ENCODE results near the gene LHX4.

The LHX4 gene

DNA sequence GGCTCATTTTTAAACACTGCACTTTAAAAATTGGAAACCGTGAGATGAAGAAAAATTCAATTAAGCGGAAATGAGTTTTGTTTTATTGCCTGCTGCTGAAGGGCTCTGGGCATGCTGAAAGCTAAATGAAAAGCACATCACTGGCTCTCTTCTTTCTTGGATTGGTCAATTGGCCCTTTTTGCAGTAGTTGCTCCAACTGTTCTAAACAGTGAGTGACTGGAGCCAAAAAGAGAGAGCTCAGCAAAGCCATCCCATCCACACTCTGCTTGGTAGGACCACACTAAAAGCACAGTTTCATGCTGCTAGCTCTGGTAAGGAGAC lies 48.1 kb downstream of the LHX4 start:
- Histone ChIP-seq H3K4me3 (ENCODE audit: low read depth, low read length) (no peak overlapping the region), H3K9me3 (ENCODE audit: control insufficient read depth, insufficient read depth, low read length) (peaks cover 8% of the 10 kb centered on the region), H3K9ac (ENCODE audit: low read depth, low read length) (no peak overlapping the region), H3K4me1 (ENCODE audit: control insufficient read depth, insufficient read depth, low read length) (peaks cover 6% of the 10 kb centered on the region), H3K27me3 (ENCODE audit: control insufficient read depth, insufficient read depth, low read length) (no peaks in the 10 kb centered on the region), H3K36me3 (ENCODE audit: control insufficient read depth, insufficient read depth, low read length) (peaks cover 16% of the 10 kb centered on the region)

DNA sequence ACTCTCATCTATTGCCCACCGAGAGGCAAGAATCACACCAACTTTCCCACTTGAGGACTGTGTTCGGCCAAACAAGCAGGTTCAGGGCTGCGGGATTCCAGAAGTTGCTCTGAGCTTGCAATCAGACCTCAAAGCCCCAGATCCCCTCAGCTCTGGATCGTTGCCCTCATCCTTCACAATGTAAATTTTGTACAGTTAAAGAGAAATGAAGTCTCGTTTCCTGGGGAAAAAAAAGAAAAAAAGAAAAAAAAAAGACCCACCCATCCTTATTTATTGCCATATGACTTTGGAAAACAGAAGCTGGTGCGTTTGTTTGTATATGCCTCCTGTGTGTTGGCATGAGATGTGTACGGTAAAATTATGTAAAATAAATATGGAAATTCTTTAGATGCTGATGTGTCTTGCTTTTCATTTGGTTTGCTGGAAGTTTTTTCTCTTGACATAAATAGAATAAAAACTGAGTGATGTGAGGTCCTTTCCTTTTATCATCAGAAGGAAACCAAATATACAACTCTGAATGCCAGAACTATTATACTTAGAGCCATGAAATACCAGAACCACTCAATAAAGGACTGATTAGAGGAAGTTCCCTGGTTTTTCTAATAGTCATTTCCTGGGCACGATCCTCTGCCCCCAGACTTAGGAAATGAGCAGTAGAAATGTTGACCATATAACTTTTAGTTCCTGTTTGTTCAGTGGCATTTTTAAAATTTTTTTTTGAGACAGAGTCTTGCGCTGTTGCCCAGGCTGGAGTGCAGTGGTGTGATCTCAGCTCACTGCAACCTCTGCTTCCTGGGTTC lies 48.7 kb downstream of the LHX4 start:
- Histone ChIP-seq H3K9ac (ENCODE audit: low read depth, low read length) (no peak overlapping the region), H3K27me3 (ENCODE audit: control insufficient read depth, insufficient read depth, low read length) (no peaks in the 10 kb centered on the region), H3K4me3 (ENCODE audit: low read depth, low read length) (no peak overlapping the region)

DNA sequence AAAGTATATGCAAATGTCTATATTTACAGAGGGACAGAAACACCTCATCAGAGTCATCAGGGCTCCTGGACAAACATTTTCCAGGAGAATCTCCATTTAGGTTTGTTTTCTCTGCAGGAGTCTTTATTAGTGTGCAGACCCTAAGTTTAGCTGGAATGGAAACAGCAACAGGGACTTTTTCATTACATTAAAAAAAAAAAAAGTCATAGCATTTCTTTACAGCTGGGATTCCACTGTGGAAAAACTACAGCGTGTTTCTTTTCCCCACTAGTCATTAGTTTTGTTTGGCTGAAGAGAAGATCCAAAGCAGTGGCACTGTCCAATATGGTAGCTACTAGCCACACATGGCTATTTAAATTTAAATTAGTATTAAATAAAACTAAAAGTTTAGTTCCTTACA lies 49.6 kb downstream of the LHX4 start:
- Histone ChIP-seq H3K4me1 (ENCODE audit: control insufficient read depth, insufficient read depth, low read length) (peaks cover 6% of the 10 kb centered on the region), H3K9ac (ENCODE audit: low read depth, low read length) (no peak overlapping the region), H3K36me3 (ENCODE audit: control insufficient read depth, insufficient read depth, low read length) (peaks cover 6% of the 10 kb centered on the region), H3K9me3 (ENCODE audit: control insufficient read depth, insufficient read depth, low read length) (peaks cover 8% of the 10 kb centered on the region), H3K27me3 (ENCODE audit: control insufficient read depth, insufficient read depth, low read length) (no peaks in the 10 kb centered on the region), H3K4me3 (ENCODE audit: low read depth, low read length) (no peak overlapping the region)

More for the DNA sequence above, 48.7 kb downstream of the LHX4 start:
- Histone ChIP-seq H3K9me3 (ENCODE audit: control insufficient read depth, insufficient read depth, low read length) (peaks cover 8% of the 10 kb centered on the region), H3K36me3 (ENCODE audit: control insufficient read depth, insufficient read depth, low read length) (peaks cover 14% of the 10 kb centered on the region), H3K4me1 (ENCODE audit: control insufficient read depth, insufficient read depth, low read length) (peaks cover 6% of the 10 kb centered on the region)

DNA sequence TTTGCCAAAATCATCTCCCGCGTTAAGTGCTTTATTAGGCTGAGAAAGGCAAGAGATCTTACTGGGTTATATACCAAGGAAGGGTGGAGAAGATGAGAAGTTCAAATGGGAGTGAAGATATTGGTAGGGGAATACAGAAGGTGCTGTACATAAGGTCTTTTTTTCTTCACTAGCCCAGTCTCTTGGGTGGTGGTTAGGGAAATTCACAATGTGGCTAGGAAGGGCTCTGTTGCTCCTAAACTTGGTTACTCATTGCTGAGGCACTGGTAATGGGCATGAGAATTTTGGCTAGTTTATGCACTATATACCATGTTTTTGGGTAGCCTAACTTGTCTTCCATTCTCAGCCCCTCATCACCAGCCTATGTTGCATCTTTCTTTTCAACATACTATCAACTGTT lies 50.6 kb downstream of the LHX4 start:
- Histone ChIP-seq H3K9me3 (ENCODE audit: control insufficient read depth, insufficient read depth, low read length) (peaks cover 7% of the 10 kb centered on the region), H3K27me3 (ENCODE audit: control insufficient read depth, insufficient read depth, low read length) (no peaks in the 10 kb centered on the region), H3K9ac (ENCODE audit: low read depth, low read length) (no peak overlapping the region), H3K36me3 (ENCODE audit: control insufficient read depth, insufficient read depth, low read length) (peaks cover under 1% of the 10 kb centered on the region), H3K4me1 (ENCODE audit: control insufficient read depth, insufficient read depth, low read length) (peaks cover 6% of the 10 kb centered on the region), H3K4me3 (ENCODE audit: low read depth, low read length) (no peak overlapping the region)

DNA sequence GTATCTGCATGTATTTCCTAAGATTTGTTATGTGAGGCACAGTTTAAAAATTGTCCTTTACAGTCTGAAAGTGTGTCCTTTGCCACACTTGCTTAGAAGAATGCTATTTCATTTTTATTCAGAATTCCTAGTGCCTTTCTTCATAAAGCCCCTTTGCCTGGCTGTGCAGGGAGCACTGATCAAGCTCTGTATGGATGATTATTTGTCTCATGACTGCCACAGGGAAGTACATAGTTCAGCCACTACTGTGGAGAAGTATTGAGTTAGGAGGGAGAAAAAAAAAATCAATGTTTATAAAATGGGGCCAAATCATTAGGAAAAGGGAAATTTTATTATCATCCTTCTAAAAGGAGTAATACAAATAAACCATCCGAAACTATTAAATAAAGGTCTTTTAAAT lies 51.4 kb downstream of the LHX4 start:
- Histone ChIP-seq H3K9me3 (ENCODE audit: control insufficient read depth, insufficient read depth, low read length) (peaks cover under 1% of the 10 kb centered on the region), H3K4me1 (ENCODE audit: control insufficient read depth, insufficient read depth, low read length) (peaks cover 6% of the 10 kb centered on the region), H3K36me3 (ENCODE audit: control insufficient read depth, insufficient read depth, low read length) (no peaks in the 10 kb centered on the region), H3K9ac (ENCODE audit: low read depth, low read length) (no peak overlapping the region), H3K27me3 (ENCODE audit: control insufficient read depth, insufficient read depth, low read length) (no peaks in the 10 kb centered on the region), H3K4me3 (ENCODE audit: low read depth, low read length) (no peak overlapping the region)

DNA sequence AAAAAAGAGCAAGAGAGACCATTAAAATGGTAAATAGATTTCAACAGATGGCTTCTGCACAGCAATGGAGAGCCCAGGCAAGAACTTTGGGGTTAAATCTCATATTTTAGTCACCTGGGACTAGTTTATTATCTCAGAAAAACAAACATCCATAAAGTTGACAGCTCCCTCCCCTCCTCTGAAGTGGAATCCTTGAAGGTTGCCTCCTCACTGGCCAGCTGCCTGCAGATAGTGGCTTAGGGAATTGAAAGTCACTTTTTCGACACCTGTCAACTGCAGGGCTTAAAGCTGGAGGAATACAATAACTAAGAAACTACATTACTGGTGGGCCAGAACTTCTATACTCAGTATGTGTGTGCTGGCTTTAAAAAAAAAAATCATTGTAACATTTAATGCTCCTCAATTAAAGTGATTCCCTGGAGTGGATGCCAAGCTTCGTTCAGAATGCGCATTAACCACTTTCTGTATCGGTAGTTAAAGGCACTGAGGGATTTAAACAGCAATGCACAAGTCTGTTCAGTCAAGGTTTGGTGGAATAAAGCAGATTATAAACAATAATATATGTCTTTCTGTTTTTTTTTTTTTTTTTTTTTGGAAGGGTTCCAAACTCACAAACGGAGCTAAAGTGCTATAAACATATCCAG lies 52.5 kb downstream of the LHX4 start:
- H3K4me1 ChIP-seq (ENCODE audit: control insufficient read depth, insufficient read depth, low read length), result peaks cover 6% of the 10 kb centered on the region
- H3K4me3 ChIP-seq (ENCODE audit: low read depth, low read length), result no peak overlapping the region
- no peaks in the 10 kb centered on the region for H3K27me3 ChIP-seq (ENCODE audit: control insufficient read depth, insufficient read depth, low read length)
- H3K9me3 ChIP-seq (ENCODE audit: control insufficient read depth, insufficient read depth, low read length), result no peaks in the 10 kb centered on the region
- no peaks in the 10 kb centered on the region for H3K36me3 ChIP-seq (ENCODE audit: control insufficient read depth, insufficient read depth, low read length)
- H3K9ac ChIP-seq (ENCODE audit: low read depth, low read length), result no peak overlapping the region

DNA sequence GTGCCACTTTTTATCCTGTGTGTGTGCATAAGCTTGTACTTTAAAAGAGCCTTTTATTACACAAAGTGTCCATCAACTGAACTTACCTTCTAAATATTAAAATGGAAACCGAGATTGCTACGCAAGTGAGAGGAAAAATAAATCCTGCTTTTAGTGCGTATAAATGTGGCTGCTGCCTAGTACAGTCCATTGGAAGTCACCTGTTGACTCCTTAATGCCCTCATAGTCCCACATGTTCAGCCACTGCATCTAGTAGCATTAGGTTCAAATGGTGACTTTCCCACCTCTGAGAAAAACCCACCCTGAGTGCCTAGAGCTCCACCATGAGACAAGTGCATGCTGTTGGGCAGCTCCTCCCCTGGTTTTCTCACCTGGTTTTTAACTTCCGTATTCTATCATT lies 53.0 kb downstream of the LHX4 start:
- Histone ChIP-seq H3K36me3 (ENCODE audit: control insufficient read depth, insufficient read depth, low read length) (no peaks in the 10 kb centered on the region), H3K27me3 (ENCODE audit: control insufficient read depth, insufficient read depth, low read length) (no peaks in the 10 kb centered on the region), H3K9me3 (ENCODE audit: control insufficient read depth, insufficient read depth, low read length) (no peaks in the 10 kb centered on the region), H3K9ac (ENCODE audit: low read depth, low read length) (no peak overlapping the region), H3K4me3 (ENCODE audit: low read depth, low read length) (no peak overlapping the region), H3K4me1 (ENCODE audit: control insufficient read depth, insufficient read depth, low read length) (peaks cover 5% of the 10 kb centered on the region)

DNA sequence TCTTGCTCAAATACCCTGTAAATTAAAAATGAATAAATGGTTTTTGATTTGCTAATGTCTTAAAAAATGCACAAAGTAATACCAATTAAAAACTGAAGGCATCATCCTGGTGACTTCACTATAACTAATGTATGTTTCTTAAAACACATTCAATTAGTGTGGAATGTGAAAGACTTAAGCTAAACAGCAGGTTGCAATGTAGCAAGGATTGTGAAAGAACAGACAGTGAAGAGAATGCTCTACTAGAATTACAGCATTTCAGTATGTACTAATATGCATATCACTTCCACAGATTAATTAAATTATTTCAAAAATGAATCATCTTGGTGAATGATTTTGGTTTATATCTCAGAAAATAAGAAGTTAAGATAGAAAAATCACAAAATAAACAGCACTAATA lies 56.4 kb downstream of the LHX4 start:
- H3K4me3 ChIP-seq (ENCODE audit: low read depth, low read length), result no peak overlapping the region
- no peaks in the 10 kb centered on the region for H3K36me3 ChIP-seq (ENCODE audit: control insufficient read depth, insufficient read depth, low read length)
- H3K27me3 ChIP-seq (ENCODE audit: control insufficient read depth, insufficient read depth, low read length), result no peaks in the 10 kb centered on the region
- no peak overlapping the region for H3K9ac ChIP-seq (ENCODE audit: low read depth, low read length)
- no peaks in the 10 kb centered on the region for H3K9me3 ChIP-seq (ENCODE audit: control insufficient read depth, insufficient read depth, low read length)
- no peaks in the 10 kb centered on the region for H3K4me1 ChIP-seq (ENCODE audit: control insufficient read depth, insufficient read depth, low read length)

DNA sequence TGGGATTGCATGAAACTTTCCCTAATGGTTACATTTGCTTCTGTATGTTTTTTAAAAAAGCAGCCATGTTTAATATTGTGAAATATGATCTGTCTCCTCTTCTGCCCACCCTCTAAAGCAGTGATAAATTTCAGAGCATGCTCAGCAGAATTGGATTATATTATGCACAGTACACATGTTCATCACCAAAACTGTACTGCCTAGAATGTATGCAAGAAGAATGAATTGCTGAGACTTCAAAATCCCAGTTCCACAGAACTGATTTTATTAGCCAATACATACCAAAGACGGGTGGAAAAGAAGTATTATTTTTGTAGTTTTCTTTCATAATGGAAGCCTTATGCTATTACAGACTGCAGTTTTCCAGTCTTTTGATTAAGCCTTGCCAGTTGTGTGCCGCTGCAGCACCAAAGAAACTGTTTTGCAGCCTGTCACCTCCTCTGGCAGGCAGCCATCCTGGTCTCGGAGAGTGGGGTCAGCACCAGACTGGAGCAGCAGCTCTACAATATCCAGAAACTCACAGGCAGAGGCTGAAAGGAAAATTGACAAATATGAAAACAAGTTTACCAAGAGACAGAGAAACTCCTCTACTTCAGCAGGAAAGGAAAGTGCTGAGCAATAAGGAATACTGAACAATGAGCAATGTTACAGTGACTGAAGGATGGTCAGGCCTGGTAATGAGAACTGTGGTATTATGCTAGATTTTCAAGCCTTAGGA lies 58.1 kb downstream of the LHX4 start:
- Histone ChIP-seq H3K27me3 (ENCODE audit: control insufficient read depth, insufficient read depth, low read length) (no peaks in the 10 kb centered on the region), H3K9ac (ENCODE audit: low read depth, low read length) (no peak overlapping the region), H3K36me3 (ENCODE audit: control insufficient read depth, insufficient read depth, low read length) (no peaks in the 10 kb centered on the region), H3K4me3 (ENCODE audit: low read depth, low read length) (no peak overlapping the region), H3K4me1 (ENCODE audit: control insufficient read depth, insufficient read depth, low read length) (no peaks in the 10 kb centered on the region), H3K9me3 (ENCODE audit: control insufficient read depth, insufficient read depth, low read length) (no peaks in the 10 kb centered on the region)

DNA sequence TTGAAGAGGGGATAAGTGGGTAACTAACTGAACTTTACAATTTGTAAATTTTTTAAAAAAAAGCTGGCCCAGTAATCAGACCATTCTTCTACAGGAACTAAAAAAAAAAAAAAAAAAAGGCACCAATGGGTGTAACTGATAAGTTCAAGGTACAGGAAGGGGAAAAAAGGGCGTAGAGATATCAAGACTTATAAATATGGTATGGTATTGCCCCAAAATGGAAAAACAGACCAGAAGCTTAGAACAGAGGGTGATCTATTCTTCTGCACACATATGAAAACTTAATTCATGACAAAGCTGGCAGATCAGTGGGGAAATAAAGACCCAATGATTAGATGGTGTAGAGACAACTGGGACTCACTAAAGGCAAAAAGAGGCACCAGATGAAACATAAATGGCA lies 58.9 kb downstream of the LHX4 start:
- Histone ChIP-seq H3K36me3 (ENCODE audit: control insufficient read depth, insufficient read depth, low read length) (no peaks in the 10 kb centered on the region), H3K9me3 (ENCODE audit: control insufficient read depth, insufficient read depth, low read length) (no peaks in the 10 kb centered on the region), H3K4me1 (ENCODE audit: control insufficient read depth, insufficient read depth, low read length) (no peaks in the 10 kb centered on the region), H3K9ac (ENCODE audit: low read depth, low read length) (no peak overlapping the region), H3K27me3 (ENCODE audit: control insufficient read depth, insufficient read depth, low read length) (no peaks in the 10 kb centered on the region), H3K4me3 (ENCODE audit: low read depth, low read length) (no peak overlapping the region)

DNA sequence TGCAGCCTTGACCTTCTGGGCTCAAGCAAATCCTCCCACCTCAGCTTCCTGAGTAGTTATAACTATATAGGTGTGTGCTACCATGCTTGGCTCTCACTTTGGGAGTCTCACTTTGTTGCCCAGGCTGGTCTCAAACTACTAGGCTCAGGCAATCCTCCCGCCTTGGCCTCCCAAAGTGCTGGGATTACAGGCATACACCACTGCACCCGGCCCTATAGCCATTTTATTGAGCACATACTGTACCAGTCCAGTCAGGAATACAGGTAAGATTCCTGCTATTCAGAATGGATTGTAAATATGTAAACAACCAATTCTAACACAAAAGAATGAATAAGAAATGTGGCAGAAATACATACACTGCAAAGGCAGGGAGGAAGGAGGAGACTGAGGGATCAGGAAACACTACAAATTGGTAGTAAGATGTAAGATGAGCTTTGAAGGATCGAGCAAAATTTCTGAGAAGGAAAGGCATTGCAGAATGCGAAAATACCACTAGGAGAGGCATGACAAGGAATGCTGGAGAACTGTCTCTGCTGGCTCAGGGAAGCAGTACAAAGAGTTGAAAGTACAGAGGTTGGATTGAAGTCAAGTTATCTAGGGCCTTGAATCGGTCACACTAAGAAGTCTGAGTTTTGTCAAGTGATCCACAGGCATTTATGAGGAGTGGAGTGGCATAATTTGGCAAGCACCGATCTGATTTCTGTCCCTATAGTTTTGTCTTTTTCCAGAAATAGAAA lies 60.4 kb downstream of the LHX4 start:
- Histone ChIP-seq H3K9ac (ENCODE audit: low read depth, low read length) (no peak overlapping the region), H3K4me1 (ENCODE audit: control insufficient read depth, insufficient read depth, low read length) (no peaks in the 10 kb centered on the region), H3K4me3 (ENCODE audit: low read depth, low read length) (no peak overlapping the region), H3K9me3 (ENCODE audit: control insufficient read depth, insufficient read depth, low read length) (no peaks in the 10 kb centered on the region), H3K27me3 (ENCODE audit: control insufficient read depth, insufficient read depth, low read length) (no peaks in the 10 kb centered on the region), H3K36me3 (ENCODE audit: control insufficient read depth, insufficient read depth, low read length) (no peaks in the 10 kb centered on the region)
